ENCODE results near the gene NHLH2. TPM values are rescaled to one million over a fixed set of nuclear protein-coding genes. Genes with fewer than 3 reads are reported as not detected.

Gene NHLH2
- total RNA-seq, 4 donors from 2014 or later, result 0.25 to 0.88 (median 0.47) TPM

- DNase-seq (ENCODE audit: low spot score in 2 of 2), result peak in 1 of 2 donors; percentile 86
- 14 to 18% methylated on average over 36 to 45 of the region's 80 CpGs for WGBS, 2 donors
- H3K4me3 ChIP-seq (ENCODE audit: low read depth, poor library complexity, severe bottlenecking), result peak overlapping the region; percentile 16
- TF ChIP-seq CTCF (IDR thresholded peaks at IDR 0.05), result no peak
- TF ChIP-seq POLR2A (IDR thresholded peaks at IDR 0.05), result no peak
- intact Hi-C loops (cut with DNase I; ENCODE audit: low total_unique reads), result no loop called here
Observed at GRCh38 chr1:115828101-115829022, 12.6 kb downstream of the NHLH2 start.

- 70 to 77% methylated on average over 7 of the region's 7 CpGs for WGBS, 2 donors
- no peak for TF ChIP-seq CTCF (IDR thresholded peaks at IDR 0.05)
- no peak for TF ChIP-seq POLR2A (IDR thresholded peaks at IDR 0.05)
- intact Hi-C loops (cut with DNase I; ENCODE audit: low total_unique reads), result no loop called here
- H3K4me3 ChIP-seq (ENCODE audit: low read depth, poor library complexity, severe bottlenecking), result no peak overlapping the region
- no peak for DNase-seq (ENCODE audit: low spot score in 2 of 2)
Observed at GRCh38 chr1:115827452-115828044, 13.4 kb downstream of the NHLH2 start.

GRCh38 chr1:115826628-115827027 lies 14.3 kb downstream of the NHLH2 start:
- 27 to 33% methylated on average over 3 of the region's 3 CpGs for WGBS, 2 donors
- TF ChIP-seq CTCF (IDR thresholded peaks at IDR 0.05) (no peak), POLR2A (IDR thresholded peaks at IDR 0.05) (no peak)
- intact Hi-C loops (cut with DNase I; ENCODE audit: low total_unique reads), result no loop called here
- no peak overlapping the region for H3K4me3 ChIP-seq (ENCODE audit: low read depth, poor library complexity, severe bottlenecking)
- no peak for DNase-seq (ENCODE audit: low spot score in 2 of 2)

GRCh38 chr1:115822117-115822516 lies 18.8 kb downstream of the NHLH2 start:
- no peak for DNase-seq (ENCODE audit: low spot score in 2 of 2)
- TF ChIP-seq CTCF (IDR thresholded peaks at IDR 0.05) (no peak), POLR2A (IDR thresholded peaks at IDR 0.05) (no peak)
- intact Hi-C loops (cut with DNase I; ENCODE audit: low total_unique reads), result no loop called here

GRCh38 chr1:115815694-115816093 lies 25.2 kb downstream of the NHLH2 start:
- 29 to 41% methylated on average over 3 of the region's 3 CpGs for WGBS, 2 donors
- intact Hi-C loops (cut with DNase I; ENCODE audit: low total_unique reads), result no loop called here
- TF ChIP-seq CTCF (IDR thresholded peaks at IDR 0.05) (no peak), POLR2A (IDR thresholded peaks at IDR 0.05) (no peak)
- DNase-seq (ENCODE audit: low spot score in 2 of 2), result no peak
- H3K4me3 ChIP-seq (ENCODE audit: low read depth, poor library complexity, severe bottlenecking), result no peak overlapping the region

More at GRCh38 chr1:115822117-115822516, 18.8 kb downstream of the NHLH2 start:
- no peak overlapping the region for H3K4me3 ChIP-seq (ENCODE audit: low read depth, poor library complexity, severe bottlenecking)

Measured in lower leg skin (tissue), 4 donors.